GM21390 (cell line): ENCODE results near the gene MXI1.
A peak's percentile ranks its signal among the peaks of the same experiment; 100 is the strongest.
"Not testable (repeated sequence)": the region's sequence is repeated elsewhere in the genome, so short reads cannot be mapped to it uniquely, and the experiment has no call there.

Experiments
- ATAC-seq: cut with Tn5 transposase; IDR thresholded peaks from one replicate; pipeline ENCODE4 v1.9.1; 2021; ENCODE audit not compliant: unreplicated experiment

MXI1 gene

GRCh38 chr10:110181451-110181850 is 26.0 kb upstream of the MXI1 start:
- no peak for ATAC-seq

- no peak for ATAC-seq
Observed at GRCh38 chr10:110181911-110182310, 25.5 kb upstream of the MXI1 start.

- no peak for ATAC-seq
Observed at GRCh38 chr10:110184398-110184797, 23.0 kb upstream of the MXI1 start.

- not testable (repeated sequence) for ATAC-seq
Observed at GRCh38 chr10:110185646-110186182, 21.7 kb upstream of the MXI1 start.

- ATAC-seq, result no peak
Observed at GRCh38 chr10:110190170-110190569, 17.2 kb upstream of the MXI1 start.

- ATAC-seq, result peak; percentile 71
Observed at GRCh38 chr10:110192552-110192951, 14.9 kb upstream of the MXI1 start.

GRCh38 chr10:110200503-110200902 is 6.9 kb upstream of the MXI1 start:
- no peak for ATAC-seq

GRCh38 chr10:110201046-110201445 is 6.4 kb upstream of the MXI1 start:
- not testable (repeated sequence) for ATAC-seq

- no peak for ATAC-seq
Observed at GRCh38 chr10:110203500-110204455, 3.6 kb upstream of the MXI1 start.

GRCh38 chr10:110205051-110205675 is 2.2 kb upstream of the MXI1 start:
- no peak for ATAC-seq

GRCh38 chr10:110207805-110208613 is 604 bp downstream of the MXI1 start:
- no peak for ATAC-seq

GRCh38 chr10:110208614-110209453 is 1.4 kb downstream of the MXI1 start:
- no peak for ATAC-seq

GRCh38 chr10:110209454-110209925 is 2.1 kb downstream of the MXI1 start:
- ATAC-seq, result no peak

- ATAC-seq, result no peak
Observed at GRCh38 chr10:110209926-110210673, 2.7 kb downstream of the MXI1 start.

- ATAC-seq, result peak; percentile 66
Observed at GRCh38 chr10:110210674-110211464, 3.5 kb downstream of the MXI1 start.

- ATAC-seq, result no peak
Observed at GRCh38 chr10:110211465-110211843, 4.0 kb downstream of the MXI1 start.

- ATAC-seq, result no peak
Observed at GRCh38 chr10:110212119-110213006, 5.0 kb downstream of the MXI1 start.
